ENCODE measurements around the gene JMY.

JMY gene

DNA sequence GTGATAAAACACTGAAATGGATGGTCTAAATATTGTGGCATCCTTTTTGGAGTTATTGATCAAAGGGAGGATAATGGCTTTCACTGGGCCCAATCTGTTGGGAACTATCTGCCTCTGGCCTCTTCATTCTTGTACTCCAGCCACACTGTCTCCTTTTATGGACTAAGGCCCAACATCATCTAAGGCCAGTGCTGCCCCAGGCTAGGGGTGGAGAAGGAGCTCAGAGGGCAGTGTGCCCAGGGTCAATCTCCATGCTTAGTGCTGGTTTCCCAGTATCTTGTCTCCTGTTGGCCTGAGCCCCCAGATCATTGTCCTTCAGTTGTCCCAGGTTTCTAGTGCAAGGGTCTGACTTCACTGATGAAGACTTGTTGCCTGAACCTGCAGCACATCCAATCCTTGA lies 26.4 kb upstream of the JMY start:
- Histone ChIP-seq H3K9me3 (no peaks in the 10 kb centered on the region), H3K4me1 (no peaks in the 10 kb centered on the region), H3K27me3 (no peaks in the 10 kb centered on the region), H3K27ac (no peak overlapping the region), H3K36me3 (no peaks in the 10 kb centered on the region), H3K4me3 (no peak overlapping the region)
- no peak for DNase-seq
- TF ChIP-seq, protein P1, sequence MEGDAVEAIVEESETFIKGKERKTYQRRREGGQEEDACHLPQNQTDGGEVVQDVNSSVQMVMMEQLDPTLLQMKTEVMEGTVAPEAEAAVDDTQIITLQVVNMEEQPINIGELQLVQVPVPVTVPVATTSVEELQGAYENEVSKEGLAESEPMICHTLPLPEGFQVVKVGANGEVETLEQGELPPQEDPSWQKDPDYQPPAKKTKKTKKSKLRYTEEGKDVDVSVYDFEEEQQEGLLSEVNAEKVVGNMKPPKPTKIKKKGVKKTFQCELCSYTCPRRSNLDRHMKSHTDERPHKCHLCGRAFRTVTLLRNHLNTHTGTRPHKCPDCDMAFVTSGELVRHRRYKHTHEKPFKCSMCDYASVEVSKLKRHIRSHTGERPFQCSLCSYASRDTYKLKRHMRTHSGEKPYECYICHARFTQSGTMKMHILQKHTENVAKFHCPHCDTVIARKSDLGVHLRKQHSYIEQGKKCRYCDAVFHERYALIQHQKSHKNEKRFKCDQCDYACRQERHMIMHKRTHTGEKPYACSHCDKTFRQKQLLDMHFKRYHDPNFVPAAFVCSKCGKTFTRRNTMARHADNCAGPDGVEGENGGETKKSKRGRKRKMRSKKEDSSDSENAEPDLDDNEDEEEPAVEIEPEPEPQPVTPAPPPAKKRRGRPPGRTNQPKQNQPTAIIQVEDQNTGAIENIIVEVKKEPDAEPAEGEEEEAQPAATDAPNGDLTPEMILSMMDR (IDR thresholded peaks at IDR 0.05) = no peak
- intact Hi-C loops (cut with DNase I; ENCODE audit: low total_unique reads) = no loop called here

DNA sequence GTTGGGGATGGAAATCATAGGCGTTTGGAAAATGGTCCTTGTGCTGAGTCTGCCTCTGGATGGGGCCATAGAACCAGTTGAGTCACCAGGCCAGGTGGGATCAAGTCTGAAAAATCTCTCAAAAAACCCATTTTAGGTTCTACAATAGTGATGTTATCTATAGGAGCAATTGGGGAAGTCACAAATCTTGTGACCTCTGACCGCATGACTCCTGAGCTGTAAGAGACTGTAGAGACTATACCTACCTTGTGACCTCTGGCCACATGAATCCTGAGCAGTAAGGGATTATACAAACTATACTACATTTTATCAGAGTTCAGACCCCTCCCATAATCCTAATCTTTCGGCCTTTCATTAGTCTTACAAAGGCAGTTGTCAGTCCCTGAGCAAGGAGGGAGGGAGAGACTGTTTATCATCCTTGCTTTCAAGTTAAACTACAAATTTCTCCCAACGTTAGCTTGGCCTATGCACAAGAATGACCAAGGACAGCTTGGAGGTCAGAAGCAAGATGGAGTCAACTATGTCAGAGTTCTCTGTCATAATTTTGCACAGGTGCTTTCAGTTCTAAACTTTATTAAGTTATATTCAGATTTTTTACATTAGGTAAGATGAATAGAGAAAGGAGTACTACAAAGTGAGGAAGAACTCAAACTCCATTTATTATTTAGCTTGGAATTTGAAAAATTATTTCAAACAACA lies 11.5 kb upstream of the JMY start:
- H3K4me3 ChIP-seq = no peak overlapping the region
- no peaks in the 10 kb centered on the region for H3K36me3 ChIP-seq
- no peaks in the 10 kb centered on the region for H3K9me3 ChIP-seq
- no peaks in the 10 kb centered on the region for H3K4me1 ChIP-seq
- intact Hi-C loops (cut with DNase I; ENCODE audit: low total_unique reads) = no loop called here
- H3K27me3 ChIP-seq = no peaks in the 10 kb centered on the region
- TF ChIP-seq, protein P1 (IDR thresholded peaks at IDR 0.05) = no peak
- DNase-seq = no peak
- no peak overlapping the region for H3K27ac ChIP-seq

DNA sequence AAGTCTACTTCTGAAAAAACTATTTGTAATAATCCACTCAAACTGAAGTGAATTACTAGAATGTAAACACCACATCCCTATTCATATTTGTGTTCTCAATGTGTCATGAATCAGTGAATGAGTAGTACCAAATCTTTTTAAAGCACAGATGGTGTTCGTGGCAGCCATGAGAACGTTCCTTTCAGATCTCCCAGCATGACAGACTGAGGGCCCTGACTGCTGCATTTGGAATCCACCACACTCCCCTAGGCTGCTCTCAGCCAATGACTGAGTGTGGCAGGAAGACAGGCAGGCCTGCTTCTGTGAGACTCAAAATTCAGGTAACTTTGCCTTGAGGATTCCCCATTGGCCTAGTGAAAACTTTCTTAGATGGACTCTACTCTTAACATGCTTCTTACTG lies 10.9 kb upstream of the JMY start:
- Histone ChIP-seq H3K4me1 (no peaks in the 10 kb centered on the region), H3K9me3 (no peaks in the 10 kb centered on the region), H3K4me3 (no peak overlapping the region), H3K27me3 (no peaks in the 10 kb centered on the region), H3K27ac (no peak overlapping the region), H3K36me3 (no peaks in the 10 kb centered on the region)
- intact Hi-C loops (cut with DNase I; ENCODE audit: low total_unique reads) = no loop called here
- DNase-seq = no peak
- TF ChIP-seq, protein P1 (IDR thresholded peaks at IDR 0.05) = no peak

DNA sequence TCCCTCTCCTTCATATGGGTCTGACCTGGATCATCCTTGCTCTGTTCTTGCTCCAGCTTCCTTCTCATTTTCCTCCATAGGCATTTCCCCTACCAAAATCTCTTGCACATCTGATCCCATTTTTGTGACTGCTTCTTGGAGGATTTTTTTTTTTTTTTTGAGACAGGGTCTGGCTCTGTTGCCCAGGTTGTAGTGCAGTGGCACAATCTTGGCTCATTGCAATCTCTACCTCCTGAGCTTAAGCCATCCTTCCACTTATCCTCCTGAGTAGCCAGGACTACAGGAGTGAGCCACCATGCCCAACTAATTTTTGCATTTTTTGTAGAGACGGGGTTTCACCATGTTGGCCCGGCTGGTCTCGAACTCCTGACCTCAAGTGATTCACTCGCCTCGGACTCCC lies 10.5 kb upstream of the JMY start:
- intact Hi-C loops (cut with DNase I; ENCODE audit: low total_unique reads) = no loop called here
- Histone ChIP-seq H3K4me1 (no peaks in the 10 kb centered on the region), H3K36me3 (no peaks in the 10 kb centered on the region), H3K4me3 (no peak overlapping the region), H3K27me3 (no peaks in the 10 kb centered on the region), H3K27ac (no peak overlapping the region), H3K9me3 (no peaks in the 10 kb centered on the region)
- TF ChIP-seq, protein P1 (IDR thresholded peaks at IDR 0.05) = no peak
- DNase-seq = no peak

DNA sequence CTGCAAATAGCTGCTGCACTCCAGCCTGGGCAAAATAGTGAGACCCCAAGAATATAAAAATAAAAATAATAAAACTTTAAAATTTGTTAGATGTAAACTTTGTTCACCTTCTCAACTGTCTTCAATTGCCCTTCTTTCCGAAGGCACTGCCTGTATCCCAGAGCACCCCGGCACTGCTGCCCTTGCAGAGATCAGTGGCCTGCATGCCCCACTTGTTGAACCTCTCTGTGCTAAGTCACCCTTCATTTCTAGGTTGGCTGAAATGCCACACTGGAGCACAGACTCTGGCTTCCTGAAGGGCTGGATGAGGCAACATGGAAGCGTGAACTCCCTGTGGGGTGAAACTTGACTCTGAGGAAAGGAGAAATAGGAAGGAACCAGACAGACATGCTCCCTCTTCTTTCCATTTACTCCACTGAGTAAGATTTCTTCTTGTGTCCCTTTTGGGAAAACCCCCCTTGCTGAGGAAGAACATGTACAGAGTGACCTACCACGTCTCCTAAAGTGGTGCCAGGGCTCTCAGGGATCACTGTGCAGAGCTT lies 8.4 kb upstream of the JMY start:
- TF ChIP-seq, protein P1 (IDR thresholded peaks at IDR 0.05) = no peak
- Histone ChIP-seq H3K4me1 (no peaks in the 10 kb centered on the region), H3K9me3 (no peaks in the 10 kb centered on the region), H3K4me3 (no peak overlapping the region), H3K36me3 (no peaks in the 10 kb centered on the region), H3K27me3 (no peaks in the 10 kb centered on the region), H3K27ac (no peak overlapping the region)
- intact Hi-C loops (cut with DNase I; ENCODE audit: low total_unique reads) = no loop called here
- no peak for DNase-seq

Measured in tibial artery (tissue), 4 donors.